H1 (cell line): Measurements from ENCODE around the gene SLMAP. TPM values are rescaled to one million over a fixed set of nuclear protein-coding genes. Genes with fewer than 3 reads are reported as not detected.
"Not testable (repeated sequence)": the region's sequence is repeated elsewhere in the genome, so short reads cannot be mapped to it uniquely, and the experiment has no call there.

Experiments
- CTCF ChIA-PET: fragments of 300-600 bp; sonication (Branson Sonifier 250); formaldehyde crosslinking; loops from one replicate; lab custom pipeline; 2021; ENCODE audit not compliant: partially characterized antibody; lab: Charles Lee
- POLR2A ChIA-PET: fragments of 300-600 bp; sonication (Branson Sonifier 250); formaldehyde crosslinking; loops from one replicate; lab custom pipeline; 2021; ENCODE audit warnings: inconsistent platforms; ENCODE audit not compliant: partially characterized antibody; lab: Charles Lee
- DNase-seq, 2 experiments: peaks; one replicate each; pipeline versions ENCODE4 v3.0.0 to v3.0.0-alpha.2; 2010 to 2022; ENCODE audit warnings: low spot score in 2 of 2, low read depth in 1 of 2, mixed read lengths in 1 of 2
- FAIRE-seq: peaks from 2 replicates; lab custom pipeline; 2011; peaks lifted over from hg19 to GRCh38; lab: Jason Lieb, UNC
- H2AFZ ChIP-seq: 2 replicates; pipeline ENCODE4 v1.8.1; 2012; ENCODE audit warnings: low read length, inconsistent platforms
- H2AK5ac ChIP-seq: 2 replicates; pipeline ENCODE4 v1.6.1; 2013; ENCODE audit warnings: low read depth, low read length
- H2BK120ac ChIP-seq: replicated peaks from 2 replicates; pipeline ENCODE3; 2013; ENCODE audit warnings: low read depth, low read length, inconsistent platforms
- H2BK12ac ChIP-seq: 2 replicates; pipeline ENCODE4 v1.6.1; 2013; ENCODE audit warnings: low read depth, low read length
- H2BK15ac ChIP-seq: 2 replicates; pipeline ENCODE4 v1.6.1; 2013; ENCODE audit warnings: low read length
- H2BK20ac ChIP-seq: 2 replicates; pipeline ENCODE4 v1.6.1; 2013; ENCODE audit warnings: low read length
- H2BK5ac ChIP-seq: 2 replicates; pipeline ENCODE4 v1.6.1; 2013; ENCODE audit warnings: low read depth, low read length
- H3K14ac ChIP-seq: 2 replicates; pipeline ENCODE4 v1.6.1; 2013; ENCODE audit warnings: inconsistent platforms; ENCODE audit not compliant: insufficient read length
- H3K18ac ChIP-seq: 2 replicates; pipeline ENCODE4 v1.6.1; 2013; ENCODE audit warnings: low read length; ENCODE audit errors: extremely low read depth
- H3K23ac ChIP-seq: 2 replicates; pipeline ENCODE4 v1.6.1; 2013; ENCODE audit warnings: inconsistent platforms; ENCODE audit not compliant: insufficient read length
- H3K23me2 ChIP-seq: 2 replicates; pipeline ENCODE4 v1.6.1; 2013; ENCODE audit warnings: low read depth, low read length
- H3K27ac ChIP-seq: 2 replicates; pipeline ENCODE4 v1.6.1; 2011; ENCODE audit warnings: low read depth, low read length, inconsistent platforms
- H3K27me3 ChIP-seq, 4 experiments: replicated peaks in 1 of 4; 1 replicate in 1 of 4; 2 replicates in 3 of 4; pipeline versions ENCODE4 v1.6.1 to v1.8.1; 2011 to 2013; ENCODE audit warnings: low read length in 3 of 4, mild to moderate bottlenecking in 3 of 4, inconsistent platforms in 2 of 4, mixed read lengths in 2 of 4, moderate library complexity in 1 of 4; ENCODE audit not compliant: control insufficient read depth in 3 of 4, insufficient read depth in 3 of 4; ENCODE audit errors: extremely low read depth in 1 of 4
- H3K36me3 ChIP-seq, 4 experiments: 2 replicates each; pipeline versions ENCODE4 v1.6.1 to v1.8.1; 2011 to 2013; ENCODE audit warnings: mild to moderate bottlenecking in 4 of 4, low read length in 3 of 4, moderate library complexity in 2 of 4, control low read depth in 1 of 4, inconsistent platforms in 1 of 4; ENCODE audit not compliant: insufficient read depth in 4 of 4, control insufficient read depth in 2 of 4
- H3K4ac ChIP-seq: replicated peaks from 2 replicates; pipeline ENCODE3; 2013; ENCODE audit warnings: low read length, low read depth, mixed read lengths, inconsistent platforms; ENCODE audit not compliant: insufficient read length
- H3K4me1 ChIP-seq, 4 experiments: replicated peaks in 1 of 4; 1 replicate in 1 of 4; 2 replicates in 3 of 4; pipeline versions ENCODE4 v1.6.1 to v1.8.1; 2011 to 2013; ENCODE audit warnings: low read length in 3 of 4, inconsistent platforms in 2 of 4, mixed read lengths in 1 of 4; ENCODE audit not compliant: insufficient read depth in 4 of 4, control insufficient read depth in 3 of 4
- H3K4me2 ChIP-seq, 2 experiments: 2 replicates each; pipeline versions ENCODE4 v1.6.1 to v1.8.1; 2011 to 2013; ENCODE audit warnings: low read depth in 2 of 2, low read length in 2 of 2, control low read depth in 1 of 2, inconsistent platforms in 1 of 2, mild to moderate bottlenecking in 1 of 2; ENCODE audit not compliant: insufficient read depth in 1 of 2
- H3K4me3 ChIP-seq, 4 experiments: fragments of 200-600, 300-600 bp in 1 of 4; sonication (generic), shearing (Covaris generic), sonication (Bioruptor Twin) in 1 of 4; 2 replicates each; pipeline versions ENCODE4 v1.5.1 to v1.8.1; 2011 to 2016; ENCODE audit warnings: low read length in 4 of 4, low read depth in 3 of 4, control low read depth in 2 of 4, inconsistent platforms in 2 of 4, mild to moderate bottlenecking in 2 of 4, mixed read lengths in 1 of 4, moderate library complexity in 1 of 4; ENCODE audit not compliant: insufficient read depth in 2 of 4; ENCODE audit errors: extremely low read depth in 1 of 4
- H3K56ac ChIP-seq: replicated peaks from 2 replicates; pipeline ENCODE3; 2013; ENCODE audit warnings: low read depth, mild to moderate bottlenecking, mixed read lengths, low read length, inconsistent platforms; ENCODE audit not compliant: insufficient read length
- H3K79me1 ChIP-seq: 2 replicates; pipeline ENCODE4 v1.6.1; 2013; ENCODE audit warnings: low read depth, low read length, control low read depth
- H3K79me2 ChIP-seq, 2 experiments: 2 replicates each; pipeline versions ENCODE4 v1.6.1 to v1.8.1; 2012 to 2013; ENCODE audit warnings: low read length in 2 of 2, mild to moderate bottlenecking in 2 of 2, inconsistent platforms in 1 of 2; ENCODE audit not compliant: insufficient read depth in 2 of 2, control insufficient read depth in 1 of 2
- H3K9ac ChIP-seq, 4 experiments: replicated peaks in 1 of 4; 1 replicate in 1 of 4; 2 replicates in 3 of 4; pipeline versions ENCODE4 v1.6.1 to v1.8.1; 2011 to 2013; ENCODE audit warnings: low read depth in 3 of 4, low read length in 3 of 4, control low read depth in 2 of 4, mild to moderate bottlenecking in 2 of 4, moderate library complexity in 2 of 4, inconsistent platforms in 1 of 4; ENCODE audit errors: extremely low read depth in 1 of 4
- H3K9me3 ChIP-seq, 2 experiments: 2 replicates each; pipeline versions ENCODE4 v1.6.1 to v1.8.1; 2012 to 2013; ENCODE audit warnings: mild to moderate bottlenecking in 2 of 2, moderate library complexity in 2 of 2, control low read depth in 1 of 2, inconsistent platforms in 1 of 2, low read depth in 1 of 2, low read length in 1 of 2, mixed read lengths in 1 of 2; ENCODE audit not compliant: insufficient read depth in 2 of 2
- H4K20me1 ChIP-seq, 2 experiments: replicated peaks in 1 of 2; 2 replicates each; pipeline versions ENCODE3 to v1.8.1; 2011 to 2013; ENCODE audit warnings: inconsistent platforms in 2 of 2, low read length in 2 of 2, mild to moderate bottlenecking in 1 of 2; ENCODE audit not compliant: insufficient read depth in 2 of 2, control insufficient read depth in 1 of 2
- H4K5ac ChIP-seq: 2 replicates; pipeline ENCODE4 v1.6.1; 2013; ENCODE audit warnings: low read length, low read depth, mixed read lengths, inconsistent platforms; ENCODE audit not compliant: insufficient read length
- H4K8ac ChIP-seq: 2 replicates; pipeline ENCODE4 v1.8.0; 2013; ENCODE audit warnings: mild to moderate bottlenecking, moderate library complexity, low read length, inconsistent platforms; ENCODE audit not compliant: insufficient read depth; ENCODE audit errors: extremely low read depth
- H4K91ac ChIP-seq: replicated peaks from 2 replicates; pipeline ENCODE3; 2013; ENCODE audit warnings: low read length, mixed read lengths, inconsistent platforms; ENCODE audit not compliant: insufficient read length
- WGBS, 2 experiments: shearing (Covaris generic) in 1 of 2; methylation state at CpG; one replicate each; pipeline versions ENCODE4 v1.1.6 to v1.1.7; 2013 to 2015; ENCODE audit warnings: low lambda C conversion rate in 2 of 2, mixed read lengths in 2 of 2, inconsistent platforms in 1 of 2, low coverage in 1 of 2, missing lambda C conversion rate in 1 of 2; ENCODE audit not compliant: insufficient replicate concordance in 2 of 2, insufficient coverage in 1 of 2, insufficient read length in 1 of 2; ENCODE audit errors: extremely low coverage in 1 of 2, missing lambda C conversion rate in 1 of 2; 5-methylcytosine and 5-hydroxymethylcytosine counted together
- polyA plus RNA-seq, 7 experiments: library from polyadenylated mRNA; depleted of rRNA in 3 of 7; stranded (reverse) in 5 of 7; unstranded in 2 of 7; fragments of >200 nt in 5 of 7; fragments of 200-250 nt in 2 of 7; gene quantifications; 1 replicate in 5 of 7; 2 replicates in 1 of 7; 4 replicates in 1 of 7; pipeline versions ENCODE4 v1.2.1 to v1.2.3, GENCODE V29; 2011 to 2013; ENCODE audit warnings: missing spikeins in 2 of 7, mixed read lengths in 2 of 7
- total RNA-seq: library from RNA; stranded (reverse); fragmentation: NEBNext Ultra II Directional; extraction: Animal tissue kit (Norgen Biotek cat#: 25700); gene quantifications from 2 replicates; pipeline ENCODE4 v1.2.1, GENCODE V29; 2021

SLMAP gene
- total and polyA plus RNA-seq, 2 of the 8 experiments (the other 6 are each of a cell fraction or from before 2014, with no cell fraction given), result 13.6 to 70.4 TPM

GRCh38 chr3:57884436-57884835 is 128.3 kb downstream of the SLMAP start:
- POLR2A ChIA-PET, result interaction anchor here (0.6 kb wide), 1 partner anchor 11 kb away, joined by 3 read pairs; no protein-coding TSS in a partner anchor
- H3K9me3 ChIP-seq, H3K4me3 ChIP-seq, H2AFZ ChIP-seq, DNase-seq, FAIRE-seq, H3K36me3 ChIP-seq, H3K4me2 ChIP-seq, H4K8ac ChIP-seq, H2AK5ac ChIP-seq, H2BK15ac ChIP-seq, H3K27ac ChIP-seq, H3K9ac ChIP-seq, H3K23me2 ChIP-seq, H2BK120ac ChIP-seq, H3K56ac ChIP-seq, H3K27me3 ChIP-seq, H4K91ac ChIP-seq, H2BK5ac ChIP-seq, H3K79me2 ChIP-seq, H3K23ac ChIP-seq, H3K4ac ChIP-seq, H3K18ac ChIP-seq, CTCF ChIA-PET, H3K4me1 ChIP-seq, H2BK12ac ChIP-seq, H3K79me1 ChIP-seq, H4K5ac ChIP-seq, H4K20me1 ChIP-seq, H3K14ac ChIP-seq, H2BK20ac ChIP-seq: not testable (repeated sequence)
- 91% methylated on average over 5 of the region's 5 CpGs; no CpG with 5 or more reads in 1 of the 2 experiments for whole genome bisulfite sequencing, 2 experiments
